ACHN (cell line): ENCODE data around the gene ZNF554.

Experiments
- DNase-seq: peaks from one replicate; pipeline ENCODE4 v3.0.0-alpha.2; 2015
- in situ Hi-C: cut with HindIII; loops from 2 replicates; pipeline ENCODE4 v1.10.0; 2017; ENCODE audit warnings: low sequenced_read_pairs, low pct_ligation_motif_present, low pct_unique_long_range_greater_than_20kb

The ZNF554 gene

DNA sequence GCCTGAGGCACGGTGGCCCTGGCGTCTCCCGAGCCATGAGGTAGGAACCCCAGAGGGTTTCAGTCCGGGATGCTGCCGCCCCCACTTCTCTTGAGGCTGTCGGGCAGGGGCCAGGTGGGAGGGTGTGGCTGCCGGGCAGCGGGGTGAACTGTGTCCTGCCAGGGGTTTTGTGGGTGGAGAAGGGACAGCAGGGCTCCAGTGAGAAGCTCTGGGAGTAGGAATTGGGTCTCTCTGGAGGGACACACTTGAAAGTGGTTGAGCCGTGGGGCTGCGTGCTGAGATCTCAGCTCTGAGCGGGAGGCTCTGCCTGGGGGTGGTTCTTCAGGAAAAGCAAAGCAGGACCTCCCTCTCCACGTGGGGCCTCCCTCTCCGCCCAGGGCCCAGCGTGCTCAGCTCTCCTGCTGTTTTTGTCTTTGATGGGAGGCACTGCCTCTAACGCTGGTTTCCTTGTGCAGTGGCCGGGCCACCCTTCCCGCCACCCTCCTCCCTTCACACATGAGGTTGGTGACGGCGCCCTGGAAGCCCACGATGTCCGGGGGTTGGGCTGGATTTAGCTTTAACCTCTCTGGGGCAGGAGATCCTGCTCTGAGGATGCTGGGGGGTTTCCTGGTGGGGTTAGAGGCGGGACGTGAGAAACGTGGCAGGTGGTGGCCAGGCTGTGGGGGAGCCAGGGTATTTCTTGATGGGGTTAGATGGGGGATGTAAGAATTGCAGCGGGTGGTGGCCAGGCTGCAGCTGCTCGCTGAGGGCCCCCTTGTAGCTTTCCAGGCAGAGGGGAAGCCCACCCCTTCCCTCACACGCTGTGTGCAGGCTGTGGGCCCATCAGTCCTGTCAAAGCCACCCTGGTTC lies 15.3 kb upstream of the ZNF554 start:
- in situ Hi-C loops = no loop called here

DNA sequence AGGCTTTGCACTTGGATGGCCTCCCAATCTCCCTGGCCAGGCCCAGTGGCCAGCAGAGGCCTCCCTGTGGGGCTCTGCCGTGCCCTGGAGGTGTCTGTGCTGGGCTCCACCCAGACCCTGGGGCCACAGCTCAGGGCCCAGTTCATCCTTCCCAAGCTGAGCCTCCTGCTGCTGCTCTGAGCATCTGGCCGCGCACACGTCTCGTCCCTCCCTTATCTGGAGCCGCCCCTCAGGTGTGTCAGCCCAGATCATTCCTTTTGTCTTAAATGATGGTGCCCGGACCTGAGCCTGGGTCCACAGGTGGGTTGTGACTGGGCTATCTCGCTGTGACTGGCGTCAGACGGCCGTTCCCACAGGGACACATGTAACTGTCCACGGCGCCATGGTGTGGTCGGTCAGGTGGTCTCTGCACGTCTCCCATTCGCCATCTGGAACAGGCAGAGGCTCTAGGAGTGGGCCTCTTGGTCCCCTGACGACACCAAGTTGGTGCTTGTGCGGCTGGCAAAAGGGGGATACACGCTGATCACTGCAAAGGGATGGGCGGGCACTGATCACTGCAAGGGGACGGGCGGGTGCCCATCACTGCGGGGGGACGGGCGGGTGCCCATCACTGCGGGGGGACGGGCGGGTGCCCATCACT lies 14.3 kb upstream of the ZNF554 start:
- DNase-seq = no peak
- in situ Hi-C loops = no loop called here

More for the DNA sequence above, 15.3 kb upstream of the ZNF554 start:
- no peak for DNase-seq

DNA sequence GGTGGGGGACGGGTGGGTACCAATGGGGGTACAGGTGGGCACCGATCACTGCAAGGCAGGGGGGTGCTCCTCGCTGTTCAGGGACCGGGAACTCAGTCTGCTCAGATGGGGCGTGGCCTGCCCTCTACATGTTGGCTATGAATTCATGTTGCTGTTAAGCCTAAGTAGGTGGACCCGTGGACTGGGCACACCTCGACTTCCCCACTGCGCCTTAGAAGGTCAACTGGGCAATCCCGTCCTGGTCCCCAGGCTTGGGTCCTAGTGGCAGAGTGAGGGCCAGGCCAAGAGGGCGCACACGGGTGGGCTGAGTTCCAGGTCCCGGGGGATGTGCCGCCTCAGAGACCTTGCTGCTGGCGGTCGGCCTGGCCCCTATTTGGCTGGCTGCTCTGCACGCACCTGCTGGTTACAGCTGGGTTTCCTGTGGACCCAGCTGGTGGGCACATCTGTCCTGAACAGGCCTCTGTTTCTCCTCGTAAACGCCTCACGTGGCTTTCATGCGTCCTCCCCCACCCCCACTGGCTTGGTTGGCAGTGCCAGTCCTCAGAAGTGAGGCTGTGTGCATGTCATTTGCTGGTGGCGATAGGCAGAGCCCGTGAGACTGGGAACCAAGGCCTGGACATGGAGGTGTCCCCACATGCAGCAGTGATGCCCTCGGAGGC lies 13.5 kb upstream of the ZNF554 start:
- in situ Hi-C loops = no loop called here
- DNase-seq = no peak

DNA sequence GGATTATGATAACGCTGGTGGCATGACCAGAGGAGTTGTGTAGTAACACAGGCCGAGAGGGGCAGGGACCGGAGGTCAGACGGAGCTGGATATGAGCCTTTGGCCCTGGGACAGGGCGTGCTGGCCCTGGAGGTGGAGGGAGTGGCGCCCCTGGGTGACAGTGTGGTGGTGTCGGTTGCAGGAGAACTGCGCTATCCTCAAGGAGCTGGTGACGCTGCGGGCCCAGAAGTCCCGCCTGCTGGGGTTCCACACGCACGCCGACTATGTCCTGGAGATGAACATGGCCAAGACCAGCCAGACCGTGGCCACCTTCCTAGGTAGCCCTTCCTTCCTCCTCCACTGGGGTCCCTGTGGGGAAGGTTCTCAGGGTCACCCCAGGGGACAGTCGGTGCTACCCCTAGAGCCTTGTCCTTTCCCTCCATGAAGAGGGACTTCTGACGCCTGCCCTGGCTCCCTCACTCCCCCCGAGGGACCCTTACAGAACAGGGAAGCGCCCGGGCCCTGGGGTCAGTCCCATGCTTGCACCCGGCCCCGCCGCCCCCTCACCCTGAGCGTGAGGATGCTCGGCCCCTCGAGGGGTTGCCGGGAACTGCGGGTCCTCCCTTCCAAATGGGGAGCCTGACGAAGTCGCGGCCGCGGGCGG lies 12.8 kb upstream of the ZNF554 start:
- in situ Hi-C loops = no loop called here

DNA sequence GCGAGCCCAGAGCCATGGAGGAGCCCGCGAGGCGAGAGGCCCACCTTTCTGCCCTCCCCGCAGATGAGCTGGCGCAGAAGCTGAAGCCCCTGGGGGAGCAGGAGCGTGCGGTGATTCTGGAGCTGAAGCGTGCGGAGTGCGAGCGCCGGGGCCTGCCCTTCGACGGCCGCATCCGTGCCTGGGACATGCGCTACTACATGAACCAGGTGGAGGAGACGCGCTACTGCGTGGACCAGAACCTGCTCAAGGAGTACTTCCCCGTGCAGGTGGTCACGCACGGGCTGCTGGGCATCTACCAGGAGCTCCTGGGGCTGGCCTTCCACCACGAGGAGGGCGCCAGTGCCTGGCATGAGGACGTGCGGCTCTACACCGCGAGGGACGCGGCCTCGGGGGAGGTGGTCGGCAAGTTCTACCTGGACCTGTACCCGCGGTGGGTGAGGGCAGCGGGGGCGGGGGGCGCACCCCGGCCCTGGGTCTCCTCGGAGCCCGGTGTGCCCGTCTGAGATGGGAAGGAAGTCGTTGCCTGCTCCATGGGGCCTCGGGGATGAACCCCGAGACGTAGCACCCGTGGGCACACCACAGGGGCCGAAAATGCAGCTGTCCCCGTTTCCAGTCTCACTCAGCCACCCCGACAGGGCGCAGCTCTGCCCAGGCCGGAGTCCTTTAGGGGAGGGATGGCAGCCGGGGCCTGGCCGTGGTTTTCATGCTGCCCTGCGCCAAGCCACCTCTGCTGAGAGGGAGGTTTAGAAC lies 12.1 kb upstream of the ZNF554 start:
- in situ Hi-C loops = no loop called here
- no peak for DNase-seq

More for the DNA sequence above, 12.8 kb upstream of the ZNF554 start:
- no peak for DNase-seq

DNA sequence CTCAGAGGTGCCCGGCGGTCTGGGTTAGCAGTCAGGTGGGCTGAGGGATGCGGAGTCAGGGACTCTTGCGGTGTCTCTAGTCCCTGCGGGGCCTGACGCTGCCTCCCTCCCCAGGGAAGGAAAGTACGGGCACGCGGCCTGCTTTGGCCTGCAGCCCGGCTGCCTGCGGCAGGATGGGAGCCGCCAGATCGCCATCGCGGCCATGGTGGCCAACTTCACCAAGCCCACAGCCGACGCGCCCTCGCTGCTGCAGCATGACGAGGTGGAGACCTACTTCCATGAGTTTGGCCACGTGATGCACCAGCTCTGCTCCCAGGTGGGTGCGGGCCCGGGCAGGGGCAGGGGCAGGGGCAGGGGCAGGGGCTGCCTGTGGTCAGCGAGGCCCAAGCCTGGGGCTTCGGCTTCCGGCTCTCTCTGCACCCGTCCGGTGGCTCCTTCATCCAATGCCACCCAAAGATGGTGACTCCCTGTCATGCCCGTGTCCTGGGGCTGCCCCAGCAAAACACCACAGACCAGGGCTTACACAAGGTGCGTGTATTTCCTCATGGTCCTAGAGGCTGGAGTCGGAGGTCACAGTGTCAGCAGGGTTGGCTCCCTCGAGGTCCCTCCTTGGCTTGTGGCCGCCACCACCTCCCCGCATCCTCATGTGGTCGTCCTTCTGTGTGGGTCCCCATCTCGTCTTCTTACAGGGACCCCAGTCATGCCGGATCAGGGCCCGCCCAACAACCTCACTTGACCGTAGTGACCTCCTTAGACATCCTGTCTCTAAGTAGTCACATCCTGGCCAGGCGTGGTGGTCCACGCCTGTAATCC lies 11.3 kb upstream of the ZNF554 start:
- no peak for DNase-seq
- in situ Hi-C loops = no loop called here

DNA sequence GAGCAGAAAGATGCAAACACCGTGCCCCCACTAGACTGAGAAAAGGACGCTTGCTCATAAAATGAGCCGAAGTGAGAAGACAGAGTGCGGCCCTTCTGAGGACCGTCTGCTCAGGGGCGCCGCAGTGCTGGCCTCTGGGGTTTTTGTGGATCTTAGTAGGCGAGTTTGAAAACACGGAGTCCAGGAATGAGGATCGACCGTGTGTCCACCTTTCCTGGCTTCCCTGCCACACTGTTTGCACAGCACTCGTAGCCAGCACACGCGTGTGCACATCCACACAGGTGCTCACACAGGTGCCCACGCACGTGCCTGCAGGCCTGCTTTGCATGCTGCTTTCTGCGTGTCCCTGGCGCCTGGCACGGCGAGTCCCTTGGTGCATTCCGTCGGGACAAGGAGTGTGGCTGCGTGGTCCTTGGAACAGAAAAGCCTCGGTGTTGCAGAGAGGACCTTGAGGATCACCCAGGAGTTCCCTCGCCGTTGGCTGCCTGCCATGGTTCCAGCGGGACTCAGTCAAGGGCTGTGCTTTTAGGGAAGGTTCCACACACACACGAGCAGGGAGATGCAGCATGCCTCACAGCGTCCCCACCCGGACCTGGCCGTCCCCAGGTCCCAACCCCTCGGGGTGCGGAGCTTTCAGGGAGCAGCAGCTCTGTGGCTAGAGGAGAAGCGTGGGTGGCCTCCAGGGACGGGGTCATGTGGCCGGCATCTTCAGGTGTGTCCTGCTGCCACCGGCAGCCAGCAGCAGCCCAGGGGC lies 10.1 kb upstream of the ZNF554 start:
- no peak for DNase-seq
- in situ Hi-C loops = no loop called here

DNA sequence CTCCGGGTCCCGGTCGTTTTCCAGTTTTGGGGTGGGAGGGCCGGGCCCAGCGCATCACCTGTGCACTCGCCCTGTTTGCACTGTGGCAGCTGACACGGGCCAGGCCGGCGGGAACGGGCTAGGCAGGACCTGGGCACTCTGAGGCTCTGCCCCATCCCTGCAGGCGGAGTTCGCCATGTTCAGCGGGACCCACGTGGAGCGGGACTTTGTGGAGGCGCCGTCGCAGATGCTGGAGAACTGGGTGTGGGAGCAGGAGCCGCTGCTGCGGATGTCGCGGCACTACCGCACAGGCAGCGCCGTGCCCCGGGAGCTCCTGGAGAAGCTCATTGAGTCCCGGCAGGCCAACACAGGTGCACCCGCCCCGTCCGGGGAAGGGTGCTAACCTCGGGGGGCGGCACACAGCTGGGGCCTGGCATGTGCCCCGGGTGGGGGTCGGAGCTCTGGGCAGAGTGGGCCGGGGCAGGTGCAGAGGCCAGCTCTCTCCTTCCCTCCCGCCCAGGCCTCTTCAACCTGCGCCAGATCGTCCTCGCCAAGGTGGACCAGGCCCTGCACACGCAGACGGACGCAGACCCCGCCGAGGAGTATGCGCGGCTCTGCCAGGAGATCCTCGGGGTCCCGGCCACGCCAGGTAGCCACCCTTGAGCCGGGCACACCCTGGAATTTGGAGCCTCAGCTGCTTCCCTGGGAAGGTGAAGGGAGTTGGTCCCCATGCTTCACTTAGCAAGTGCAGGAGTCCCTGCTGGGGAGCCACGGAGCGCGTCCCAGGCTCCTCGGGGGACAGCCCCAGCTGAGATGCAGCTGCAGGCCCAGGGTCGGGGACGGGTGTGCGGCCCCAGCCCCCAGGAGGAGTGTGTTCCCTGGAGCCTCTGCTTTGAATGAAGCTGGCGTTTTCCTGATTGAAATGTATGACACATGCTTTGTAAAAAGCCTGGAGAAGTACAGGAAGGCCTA lies 9.3 kb upstream of the ZNF554 start:
- in situ Hi-C loops = no loop called here
- no peak for DNase-seq

DNA sequence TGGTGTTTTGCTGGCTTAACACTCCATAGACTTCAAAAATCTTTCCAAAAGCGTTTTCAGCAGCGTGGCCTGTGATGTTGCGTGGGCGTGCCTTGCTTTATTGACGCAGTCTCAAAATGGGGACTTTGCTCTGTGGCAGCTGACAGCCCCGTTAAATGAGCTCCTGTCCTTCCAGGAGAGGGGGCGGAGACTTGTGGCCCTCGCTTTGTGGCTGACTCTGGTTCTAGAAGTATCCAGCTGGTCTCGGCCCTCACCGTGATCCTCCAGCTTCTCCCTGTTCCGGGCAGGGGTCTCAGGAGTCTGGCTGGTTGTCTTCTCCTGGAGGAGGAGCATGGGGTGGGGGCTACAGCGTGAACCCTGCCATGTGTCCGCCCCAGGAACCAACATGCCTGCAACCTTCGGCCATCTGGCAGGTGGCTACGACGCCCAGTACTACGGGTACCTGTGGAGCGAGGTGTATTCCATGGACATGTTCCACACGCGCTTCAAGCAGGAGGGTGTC lies 8.4 kb upstream of the ZNF554 start:
- no peak for DNase-seq
- in situ Hi-C loops = no loop called here

DNA sequence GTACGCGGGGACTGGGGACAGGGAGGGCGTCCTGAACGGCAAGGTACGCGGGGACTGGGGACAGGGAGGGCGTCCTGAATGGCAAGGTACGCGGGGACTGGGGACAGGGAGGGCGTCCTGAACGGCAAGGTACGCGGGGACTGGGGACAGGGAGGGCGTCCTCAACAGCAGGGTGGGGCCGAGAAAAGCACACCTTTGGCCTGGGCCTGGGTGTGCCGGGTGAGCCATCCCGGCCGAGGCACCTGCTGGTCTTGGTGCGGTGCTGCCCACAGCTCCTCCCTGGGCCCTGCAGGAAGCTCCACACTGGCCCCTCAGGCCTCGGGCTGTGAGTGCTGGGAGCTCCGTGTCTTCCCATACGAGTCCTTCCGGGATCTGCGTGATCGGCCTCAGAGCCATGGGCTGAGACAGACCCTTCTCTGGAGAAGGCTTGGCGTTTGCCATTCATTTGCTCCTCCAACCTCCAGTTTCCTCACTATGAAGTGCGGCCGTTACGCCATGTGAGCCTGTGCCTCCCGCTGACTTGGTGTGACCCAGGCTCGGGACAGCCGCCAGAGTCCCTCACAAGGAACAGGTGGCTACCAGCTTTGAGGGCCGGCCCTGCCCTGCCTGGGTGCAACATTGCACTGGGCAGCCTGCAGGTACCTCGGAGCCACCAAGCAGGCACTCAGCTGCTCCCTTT lies 7.8 kb upstream of the ZNF554 start:
- no peak for DNase-seq
- in situ Hi-C loops = no loop called here

DNA sequence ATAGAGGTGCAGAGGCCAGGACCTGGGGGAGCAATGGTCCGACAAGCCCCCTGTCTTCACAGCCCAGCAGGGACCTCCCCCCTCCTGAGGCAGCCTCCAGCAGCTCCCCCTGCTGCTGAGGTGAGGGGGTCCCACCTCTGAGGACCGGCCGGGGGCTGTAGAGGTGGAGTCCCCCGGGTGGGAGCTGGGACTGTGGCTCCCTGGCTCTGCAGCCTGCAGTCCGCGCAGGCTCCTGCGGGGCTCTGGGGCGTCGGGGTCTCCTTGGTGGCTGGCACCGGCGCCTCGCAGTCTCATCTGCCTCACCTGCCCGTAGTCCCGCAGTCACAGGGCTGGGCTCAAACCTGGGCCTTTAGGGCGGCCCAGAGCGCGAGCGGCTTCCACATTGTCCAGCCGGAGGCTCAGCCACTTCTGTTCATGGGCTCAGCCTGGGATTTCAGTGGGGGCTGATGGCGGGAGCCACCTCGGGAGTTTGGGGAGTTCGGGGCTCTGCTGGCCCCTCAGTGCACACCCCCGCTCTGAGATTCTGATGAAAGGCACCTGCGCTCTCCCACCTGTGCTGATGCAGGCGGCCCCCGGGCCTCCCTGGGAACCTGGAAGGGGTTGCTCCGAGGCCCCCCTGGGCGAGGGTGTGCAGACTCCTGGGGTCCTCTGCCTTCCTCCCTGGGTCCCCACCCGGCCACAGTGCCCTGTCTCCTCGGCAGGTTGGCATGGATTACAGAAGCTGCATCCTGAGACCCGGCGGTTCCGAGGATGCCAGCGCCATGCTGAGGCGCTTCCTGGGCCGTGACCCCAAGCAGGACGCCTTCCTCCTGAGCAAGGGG lies 7.0 kb upstream of the ZNF554 start:
- DNase-seq = no peak
- in situ Hi-C loops = no loop called here

DNA sequence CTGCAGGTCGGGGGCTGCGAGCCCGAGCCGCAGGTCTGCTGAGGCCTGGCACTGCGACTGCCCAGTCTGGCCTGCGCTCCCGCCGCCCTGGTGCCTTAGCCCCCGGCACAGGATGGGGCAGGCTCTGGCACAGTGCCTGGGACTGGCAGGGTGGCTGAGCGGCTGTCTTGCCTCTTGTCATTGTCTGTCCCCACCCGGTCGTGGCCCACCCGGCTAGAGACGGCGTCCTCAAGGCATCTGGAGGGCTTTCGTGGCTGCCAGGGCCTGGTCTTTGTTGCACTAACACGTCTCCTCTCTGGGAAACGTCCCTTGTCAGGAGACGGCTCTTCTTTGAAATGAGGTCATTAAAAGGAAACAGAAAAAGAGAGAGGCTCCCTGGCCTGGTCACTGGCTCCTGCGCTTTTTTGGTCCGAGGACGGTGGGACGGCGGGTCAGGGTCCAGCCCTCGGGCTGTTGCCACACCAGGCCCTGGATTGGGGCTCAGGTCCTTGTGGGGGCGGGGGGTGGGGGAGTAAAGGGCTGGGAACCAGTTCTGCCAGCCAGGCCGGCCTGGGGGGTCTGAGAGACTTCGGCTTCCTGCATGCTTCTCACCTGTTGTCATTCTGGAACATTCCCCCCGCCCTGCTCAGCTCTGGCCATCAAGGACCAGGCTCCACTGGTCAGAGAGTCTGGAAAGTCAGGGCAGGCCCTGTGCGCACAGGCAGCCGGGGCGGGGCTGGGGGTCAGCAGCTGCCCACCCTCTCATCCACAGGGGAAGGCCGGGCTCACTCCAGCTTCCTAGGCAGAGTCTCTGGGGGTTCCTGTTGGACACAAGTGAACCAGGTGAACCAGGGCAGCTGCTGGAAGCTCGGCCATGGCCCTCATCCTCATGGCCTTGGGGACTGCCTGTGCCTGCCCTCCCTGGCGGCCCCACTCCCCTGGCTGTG lies 6.2 kb upstream of the ZNF554 start:
- in situ Hi-C loops = no loop called here
- DNase-seq = no peak

DNA sequence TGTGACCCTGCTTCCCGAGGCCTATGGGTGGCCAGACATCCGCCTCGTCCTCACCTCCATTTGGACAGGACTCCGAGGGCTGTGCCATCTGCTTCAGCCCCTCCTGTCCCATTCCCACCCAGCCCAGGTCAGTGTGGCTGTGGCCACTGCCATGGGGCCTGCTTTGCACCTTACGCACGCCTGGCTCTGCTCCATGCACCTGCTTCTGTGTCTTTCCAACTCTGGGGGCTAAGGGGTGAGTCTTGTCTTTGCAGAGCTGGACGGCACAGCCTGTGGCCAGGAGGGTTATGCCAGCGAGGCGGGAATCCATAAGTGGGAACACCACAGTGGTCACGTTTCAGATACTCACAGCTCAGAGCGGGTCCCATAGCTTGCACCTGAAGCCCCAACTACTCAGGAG lies 5.2 kb upstream of the ZNF554 start:
- no peak for DNase-seq

DNA sequence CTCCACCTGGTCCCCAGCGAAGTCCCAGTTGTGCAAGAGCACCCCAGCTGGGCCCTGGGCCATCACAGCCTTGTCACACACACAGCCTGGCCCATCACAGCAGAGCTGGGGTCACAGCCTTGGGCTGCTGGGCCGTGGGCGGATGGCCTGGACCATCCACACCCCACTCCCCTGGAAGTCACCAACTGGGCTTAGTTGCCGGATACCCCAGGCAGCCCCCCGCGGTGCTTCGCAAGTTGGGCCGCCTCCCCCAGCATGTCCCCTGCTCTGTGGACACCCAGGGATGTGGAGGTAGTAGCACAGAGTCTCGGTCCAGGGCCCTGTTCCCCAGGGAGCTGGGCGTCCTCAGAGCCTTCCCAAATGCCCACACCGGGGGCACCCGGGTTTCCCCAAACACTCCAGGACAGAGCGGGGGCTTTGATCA lies 4.5 kb upstream of the ZNF554 start:
- in situ Hi-C loops = no loop called here
- no peak for DNase-seq

More for the DNA sequence above, 5.2 kb upstream of the ZNF554 start:
- in situ Hi-C loops = no loop called here
